HL-60 (cell line): Measurements from ENCODE around the gene RAC2.

Experiments used
- DNase-seq, 2 experiments: peaks; one replicate each; pipeline ENCODE4 v3.0.0-alpha.2; 2010 to 2020; ENCODE audit warnings: low read depth in 1 of 2, low spot score in 1 of 2
- H3K27ac ChIP-seq: fragments of 250-450 bp; sonication (Bioruptor Pico); replicated peaks from 2 replicates; pipeline ENCODE4 v1.5.1; 2020; ENCODE audit warnings: mild to moderate bottlenecking, moderate library complexity
- H3K27me3 ChIP-seq: fragments of 250-450 bp; sonication (Bioruptor Pico); 2 replicates; pipeline ENCODE4 v1.5.1; 2021; ENCODE audit warnings: mild to moderate bottlenecking, moderate library complexity; ENCODE audit not compliant: insufficient read depth, poor library complexity, severe bottlenecking
- H3K4me3 ChIP-seq: replicated peaks from 2 replicates; pipeline ENCODE4 v1.5.1; 2011; ENCODE audit warnings: mild to moderate bottlenecking, control low read depth, low read length; ENCODE audit not compliant: insufficient read depth
- CTCF ChIP-seq: IDR thresholded peaks from one replicate; pipeline ENCODE4 v1.5.1; 2011; ENCODE audit warnings: low read length, control low read depth, inconsistent platforms; ENCODE audit not compliant: insufficient read depth
- GABPA ChIP-seq: IDR thresholded peaks from 2 replicates; pipeline ENCODE4 v1.6.1; 2012; ENCODE audit warnings: low read depth
- POLR2AphosphoS5 ChIP-seq: IDR thresholded peaks from 2 replicates; pipeline ENCODE4 v1.6.1; 2012; ENCODE audit warnings: low read depth
- REST ChIP-seq: IDR thresholded peaks from 2 replicates; pipeline ENCODE4 v1.6.1; 2012; ENCODE audit warnings: low read depth; ENCODE audit not compliant: insufficient replicate concordance
- SPI1 ChIP-seq: IDR thresholded peaks from 2 replicates; pipeline ENCODE4 v1.6.1; 2012; ENCODE audit warnings: low read depth, mild to moderate bottlenecking, borderline replicate concordance

Gene RAC2

GRCh38 chr22:37181681-37182080 lies 62.4 kb downstream of the RAC2 start:
- no peak for DNase-seq
- TF ChIP-seq GABPA = no peak
- TF ChIP-seq SPI1 = no peak
- H3K4me3 ChIP-seq = no peak overlapping the region
- no peaks in the 10 kb centered on the region for H3K27me3 ChIP-seq
- H3K27ac ChIP-seq = no peak overlapping the region

- H3K27me3 ChIP-seq = no peaks in the 10 kb centered on the region
- TF ChIP-seq GABPA (no peak), CTCF (no peak), SPI1 (no peak), REST (no peak), POLR2AphosphoS5 (no peak)
- H3K4me3 ChIP-seq = no peak overlapping the region
- no peak for DNase-seq
- H3K27ac ChIP-seq = no peak overlapping the region
Observed at GRCh38 chr22:37180531-37181231, 63.4 kb downstream of the RAC2 start.

GRCh38 chr22:37179622-37180420 lies 64.2 kb downstream of the RAC2 start:
- no peak overlapping the region for H3K4me3 ChIP-seq
- H3K27me3 ChIP-seq = no peaks in the 10 kb centered on the region
- DNase-seq = no peak
- TF ChIP-seq CTCF (no peak), POLR2AphosphoS5 (no peak), GABPA (no peak), REST (no peak), SPI1 (no peak)
- H3K27ac ChIP-seq = no peak overlapping the region

GRCh38 chr22:37179126-37179470 lies 65.0 kb downstream of the RAC2 start:
- no peaks in the 10 kb centered on the region for H3K27me3 ChIP-seq
- H3K27ac ChIP-seq = no peak overlapping the region
- DNase-seq = no peak
- TF ChIP-seq REST (no peak), GABPA (no peak), CTCF (no peak), SPI1 (no peak), POLR2AphosphoS5 (no peak)
- H3K4me3 ChIP-seq = no peak overlapping the region
